ENCODE measurements around the gene MRPS17.

Gene MRPS17

DNA sequence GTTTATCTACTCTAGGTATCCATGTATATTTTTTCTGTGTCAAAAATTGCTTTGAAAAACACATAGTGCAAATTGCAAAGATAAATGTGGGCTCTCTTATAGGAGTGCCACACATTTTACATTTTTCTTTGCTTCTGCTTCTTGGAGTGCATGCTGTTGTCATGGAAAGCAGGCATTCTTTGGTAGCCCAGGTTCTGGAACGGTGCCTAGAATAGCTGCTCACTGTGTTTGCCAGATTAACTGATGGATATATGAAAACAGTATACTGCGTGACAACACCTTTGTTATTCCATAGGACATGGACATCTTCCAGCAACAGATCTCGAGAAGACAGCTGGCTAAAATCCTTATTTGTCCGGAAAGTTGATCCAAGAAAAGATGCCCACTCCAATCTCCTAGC, 26.2 kb downstream of the MRPS17 start:
- TF ChIP-seq, protein P1, sequence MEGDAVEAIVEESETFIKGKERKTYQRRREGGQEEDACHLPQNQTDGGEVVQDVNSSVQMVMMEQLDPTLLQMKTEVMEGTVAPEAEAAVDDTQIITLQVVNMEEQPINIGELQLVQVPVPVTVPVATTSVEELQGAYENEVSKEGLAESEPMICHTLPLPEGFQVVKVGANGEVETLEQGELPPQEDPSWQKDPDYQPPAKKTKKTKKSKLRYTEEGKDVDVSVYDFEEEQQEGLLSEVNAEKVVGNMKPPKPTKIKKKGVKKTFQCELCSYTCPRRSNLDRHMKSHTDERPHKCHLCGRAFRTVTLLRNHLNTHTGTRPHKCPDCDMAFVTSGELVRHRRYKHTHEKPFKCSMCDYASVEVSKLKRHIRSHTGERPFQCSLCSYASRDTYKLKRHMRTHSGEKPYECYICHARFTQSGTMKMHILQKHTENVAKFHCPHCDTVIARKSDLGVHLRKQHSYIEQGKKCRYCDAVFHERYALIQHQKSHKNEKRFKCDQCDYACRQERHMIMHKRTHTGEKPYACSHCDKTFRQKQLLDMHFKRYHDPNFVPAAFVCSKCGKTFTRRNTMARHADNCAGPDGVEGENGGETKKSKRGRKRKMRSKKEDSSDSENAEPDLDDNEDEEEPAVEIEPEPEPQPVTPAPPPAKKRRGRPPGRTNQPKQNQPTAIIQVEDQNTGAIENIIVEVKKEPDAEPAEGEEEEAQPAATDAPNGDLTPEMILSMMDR (IDR thresholded peaks at IDR 0.05; ENCODE audit: low read length), result no peak
- TF ChIP-seq EZH2phosphoT487 (IDR thresholded peaks at IDR 0.05; ENCODE audit: low read length) (no peak), EZH2 (optimal IDR thresholded peaks at IDR 0.05; ENCODE audit: low read depth, low read length) (no peak)
- H3K27ac ChIP-seq (ENCODE audit: low read length), result no peak overlapping the region
- no peak for DNase-seq

DNA sequence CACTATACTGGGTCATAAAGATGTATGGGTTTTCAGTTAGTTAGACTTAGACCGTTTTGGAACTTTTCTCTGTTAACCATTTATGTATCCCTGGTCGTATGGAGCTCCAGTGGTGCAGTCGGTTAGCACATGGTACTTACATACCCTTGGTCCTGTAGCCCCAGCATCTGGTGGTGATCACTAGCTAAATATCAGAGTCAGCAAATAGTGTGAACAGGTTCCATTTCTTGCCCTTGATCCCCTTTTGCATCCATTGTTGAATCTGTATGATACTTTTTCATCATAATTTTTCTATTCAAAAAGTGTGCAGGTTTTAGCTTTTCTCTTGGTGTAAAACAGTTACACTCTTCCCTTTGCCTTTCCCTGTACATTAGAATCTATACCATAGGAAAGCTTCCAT, 28.6 kb downstream of the MRPS17 start:
- H3K9me2 ChIP-seq (replicated peaks; ENCODE audit: insufficient read depth, low read length), result no peaks in the 10 kb centered on the region
- no peak overlapping the region for H3K4me3 ChIP-seq (ENCODE audit: low read length)
- H3F3A ChIP-seq (ENCODE audit: insufficient read depth, low read length), result no peaks in the 10 kb centered on the region
- H4K20me1 ChIP-seq (ENCODE audit: insufficient read depth, low read length), result no peaks in the 10 kb centered on the region
- no peaks in the 10 kb centered on the region; the same call in 1 of the 2 replicates for H3K36me3 ChIP-seq (replicated peaks; ENCODE audit: insufficient read depth, low read length)
- no peaks in the 10 kb centered on the region for H3K9me3 ChIP-seq (replicated peaks; ENCODE audit: insufficient read depth, low read length)
- no peak overlapping the region for H3K9ac ChIP-seq (ENCODE audit: low read length)
- H3K27ac ChIP-seq (ENCODE audit: low read length), result no peak overlapping the region
- no peaks in the 10 kb centered on the region for H3K4me1 ChIP-seq (ENCODE audit: low read length)
- TF ChIP-seq EZH2phosphoT487 (IDR thresholded peaks at IDR 0.05; ENCODE audit: low read length), result no peak
- no peaks in the 10 kb centered on the region for H3K27me3 ChIP-seq (replicated peaks; ENCODE audit: insufficient read depth, low read length)
- no peak for DNase-seq
- 0 out of 2 replicates have a peak, but pooled peaks cover 4% of the 10 kb centered on the region for H3K79me2 ChIP-seq (ENCODE audit: low read length)
- H3K4me2 ChIP-seq (ENCODE audit: low read depth, low read length), result no peak overlapping the region
- no peak overlapping the region for H2AFZ ChIP-seq (ENCODE audit: low read length)

More for the DNA sequence above, 26.2 kb downstream of the MRPS17 start:
- no peaks in the 10 kb centered on the region for H3K9me2 ChIP-seq (replicated peaks; ENCODE audit: insufficient read depth, low read length)
- H3K27me3 ChIP-seq (replicated peaks; ENCODE audit: insufficient read depth, low read length), result no peaks in the 10 kb centered on the region
- H3K9ac ChIP-seq (ENCODE audit: low read length), result no peak overlapping the region
- H3K4me3 ChIP-seq (ENCODE audit: low read length), result no peak overlapping the region
- no peak overlapping the region for H2AFZ ChIP-seq (ENCODE audit: low read length)
- no peaks in the 10 kb centered on the region for H3F3A ChIP-seq (ENCODE audit: insufficient read depth, low read length)
- H3K4me2 ChIP-seq (ENCODE audit: low read depth, low read length), result no peak overlapping the region
- H4K20me1 ChIP-seq (ENCODE audit: insufficient read depth, low read length), result no peaks in the 10 kb centered on the region
- H3K4me1 ChIP-seq (ENCODE audit: low read length), result no peaks in the 10 kb centered on the region
- H3K79me2 ChIP-seq (ENCODE audit: low read length), result 0 out of 2 replicates have a peak, but pooled peaks cover 4% of the 10 kb centered on the region
- no peaks in the 10 kb centered on the region for H3K36me3 ChIP-seq (replicated peaks; ENCODE audit: insufficient read depth, low read length)
- H3K9me3 ChIP-seq (replicated peaks; ENCODE audit: insufficient read depth, low read length), result no peaks in the 10 kb centered on the region

DNA sequence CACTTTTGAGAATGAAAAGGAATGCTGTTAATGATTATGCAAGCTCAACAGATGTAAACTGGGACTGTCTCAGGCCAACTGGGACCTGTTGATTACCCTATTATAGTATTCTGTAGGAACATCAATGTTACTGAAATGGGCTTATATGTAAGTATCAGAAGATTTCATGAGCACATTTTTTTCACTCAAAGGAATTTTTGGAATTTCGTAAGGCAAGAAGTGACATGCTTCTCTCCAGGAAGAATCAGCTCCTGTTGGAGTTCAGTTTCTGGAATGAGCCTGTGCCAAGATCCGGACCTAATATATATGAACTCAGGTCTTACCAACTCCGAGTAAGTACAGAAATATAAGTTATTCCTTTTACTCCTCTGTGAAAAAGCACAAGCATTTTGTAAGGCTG, 31.9 kb downstream of the MRPS17 start:
- Histone ChIP-seq H3K4me3 (ENCODE audit: low read length) (no peak overlapping the region), H2AFZ (ENCODE audit: low read length) (no peak overlapping the region), H3K9me3 (replicated peaks; ENCODE audit: insufficient read depth, low read length) (no peaks in the 10 kb centered on the region), H3F3A (ENCODE audit: insufficient read depth, low read length) (no peaks in the 10 kb centered on the region), H3K4me1 (ENCODE audit: low read length) (no peaks in the 10 kb centered on the region), H3K27me3 (replicated peaks; ENCODE audit: insufficient read depth, low read length) (no peaks in the 10 kb centered on the region), H3K36me3 (replicated peaks; ENCODE audit: insufficient read depth, low read length) (no peaks in the 10 kb centered on the region; the same call in 1 of the 2 replicates), H3K4me2 (ENCODE audit: low read depth, low read length) (no peak overlapping the region), H4K20me1 (ENCODE audit: insufficient read depth, low read length) (no peaks in the 10 kb centered on the region), H3K9ac (ENCODE audit: low read length) (no peak overlapping the region), H3K79me2 (ENCODE audit: low read length) (no peaks in the 10 kb centered on the region), H3K27ac (ENCODE audit: low read length) (no peak overlapping the region), H3K9me2 (replicated peaks; ENCODE audit: insufficient read depth, low read length) (no peaks in the 10 kb centered on the region)
- DNase-seq, result no peak
- TF ChIP-seq, protein P1 (IDR thresholded peaks at IDR 0.05; ENCODE audit: low read length), result no peak
- TF ChIP-seq EZH2 (optimal IDR thresholded peaks at IDR 0.05; ENCODE audit: low read depth, low read length) (no peak), EZH2phosphoT487 (IDR thresholded peaks at IDR 0.05; ENCODE audit: low read length) (no peak)

DNA sequence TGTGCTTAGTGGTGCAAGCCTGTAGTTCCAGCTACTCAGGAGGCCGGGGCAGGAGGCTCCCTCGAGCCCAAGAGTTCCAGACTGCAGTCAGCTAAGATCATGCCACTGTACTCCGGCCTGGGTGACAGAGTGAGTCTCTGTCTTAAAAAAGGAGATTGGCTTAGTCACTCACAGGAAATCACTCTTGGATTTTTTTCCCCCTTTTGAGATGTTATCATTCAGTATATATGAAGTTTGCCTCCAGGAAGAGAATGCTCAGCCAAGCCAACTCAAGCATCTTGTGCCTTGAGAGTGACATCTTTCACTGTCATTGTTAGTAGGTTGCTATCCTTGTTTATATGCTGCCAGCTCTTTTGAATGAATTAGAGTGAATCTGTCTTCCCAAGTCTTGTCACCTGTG, 40.7 kb downstream of the MRPS17 start:
- Histone ChIP-seq H3K9ac (ENCODE audit: low read length) (no peak overlapping the region), H3K4me3 (ENCODE audit: low read length) (no peak overlapping the region), H3F3A (ENCODE audit: insufficient read depth, low read length) (no peaks in the 10 kb centered on the region), H3K27ac (ENCODE audit: low read length) (no peak overlapping the region), H3K36me3 (replicated peaks; ENCODE audit: insufficient read depth, low read length) (no peaks in the 10 kb centered on the region), H3K9me3 (replicated peaks; ENCODE audit: insufficient read depth, low read length) (no peaks in the 10 kb centered on the region), H3K4me1 (ENCODE audit: low read length) (no peaks in the 10 kb centered on the region), H3K79me2 (ENCODE audit: low read length) (no peaks in the 10 kb centered on the region), H3K4me2 (ENCODE audit: low read depth, low read length) (no peak overlapping the region), H3K9me2 (replicated peaks; ENCODE audit: insufficient read depth, low read length) (no peaks in the 10 kb centered on the region), H3K27me3 (replicated peaks; ENCODE audit: insufficient read depth, low read length) (no peaks in the 10 kb centered on the region), H2AFZ (ENCODE audit: low read length) (no peak overlapping the region), H4K20me1 (ENCODE audit: insufficient read depth, low read length) (no peaks in the 10 kb centered on the region)
- TF ChIP-seq EZH2 (optimal IDR thresholded peaks at IDR 0.05; ENCODE audit: low read depth, low read length), result no peak
- TF ChIP-seq EZH2phosphoT487 (IDR thresholded peaks at IDR 0.05; ENCODE audit: low read length), result no peak
- TF ChIP-seq, protein P1 (IDR thresholded peaks at IDR 0.05; ENCODE audit: low read length), result no peak
- DNase-seq, result no peak

Measured in MM.1S (cell line).